SK-N-SH treated with all-trans-retinoic acid at 6 μM for 48 hours (cell line): ENCODE measurements around the gene SCAMP5.

Experiments
- ATAC-seq: fragments of 200-7000 bp; cut with Tn5 transposase; 3 replicates; pipeline ENCODE4 v1.9.1; 2020; ENCODE audit warnings: mild to moderate bottlenecking, moderate library complexity
- ARNTL ChIP-seq: fragments of 450-650 bp; formaldehyde crosslinking; IDR thresholded peaks from 2 replicates; pipeline ENCODE4 v1.5.0; 2020; ENCODE audit warnings: low read depth, mild to moderate bottlenecking, moderate library complexity, borderline replicate concordance
- BACH2 ChIP-seq: fragments of 250-450 bp; sonication (Bioruptor Pico); IDR thresholded peaks from 2 replicates; pipeline ENCODE4 v1.9.0; 2021; ENCODE audit warnings: mild to moderate bottlenecking, borderline replicate concordance
- CSDC2 ChIP-seq: fragments of 250-450 bp; sonication (Bioruptor Pico); IDR thresholded peaks from 2 replicates; pipeline ENCODE4 v1.5.0; 2020; ENCODE audit warnings: mild to moderate bottlenecking, moderate library complexity
- ESRRG ChIP-seq: fragments of 250-450 bp; sonication (Bioruptor Pico); IDR thresholded peaks from 2 replicates; pipeline ENCODE4 v1.6.1; 2021; ENCODE audit warnings: mild to moderate bottlenecking
- GLIS3 ChIP-seq: fragments of 250-450 bp; sonication (Bioruptor Pico); IDR thresholded peaks from 2 replicates; pipeline ENCODE4 v1.5.0; 2020; ENCODE audit warnings: mild to moderate bottlenecking, moderate library complexity
- ISL1 ChIP-seq: fragments of 250-450 bp; sonication (Bioruptor Pico); IDR thresholded peaks from 2 replicates; pipeline ENCODE4 v2.1.2; 2022; ENCODE audit warnings: mild to moderate bottlenecking, moderate library complexity
- OSR1 ChIP-seq: fragments of 250-450 bp; sonication (Bioruptor Pico); IDR thresholded peaks from 2 replicates; pipeline ENCODE4 v1.8.0; 2022; ENCODE audit warnings: moderate library complexity, mild to moderate bottlenecking, inconsistent platforms
- POU6F1 ChIP-seq: fragments of 250-450 bp; sonication (Bioruptor Pico); IDR thresholded peaks from 2 replicates; pipeline ENCODE4 v1.8.0; 2021; ENCODE audit warnings: low read depth, mild to moderate bottlenecking, moderate library complexity, borderline replicate concordance
- PPARA ChIP-seq: fragments of 250-450 bp; sonication (Bioruptor Pico); IDR thresholded peaks from 2 replicates; pipeline ENCODE4 v1.5.0; 2020; ENCODE audit warnings: mild to moderate bottlenecking, borderline replicate concordance
- RARB ChIP-seq: fragments of 250-450 bp; sonication (Bioruptor Pico); IDR thresholded peaks from 2 replicates; pipeline ENCODE4 v1.8.0; 2021; ENCODE audit warnings: mild to moderate bottlenecking, moderate library complexity
- SNAI2 ChIP-seq: fragments of 250-450 bp; sonication (Bioruptor Pico); IDR thresholded peaks from 2 replicates; pipeline ENCODE4 v1.5.0; 2020; ENCODE audit warnings: mild to moderate bottlenecking, moderate library complexity
- TCF4 ChIP-seq: fragments of 250-450 bp; sonication (Bioruptor Pico); IDR thresholded peaks from 2 replicates; pipeline ENCODE4 v1.8.0; 2021; ENCODE audit warnings: mild to moderate bottlenecking, moderate library complexity, borderline replicate concordance
- TOX ChIP-seq: fragments of 250-450 bp; sonication (Bioruptor Pico); IDR thresholded peaks from 2 replicates; pipeline ENCODE4 v1.8.0; 2021; ENCODE audit warnings: mild to moderate bottlenecking, moderate library complexity, borderline replicate concordance
- ZC3H10 ChIP-seq: fragments of 250-450 bp; sonication (Bioruptor Pico); IDR thresholded peaks from 2 replicates; pipeline ENCODE4 v1.5.1; 2021; ENCODE audit warnings: mild to moderate bottlenecking, moderate library complexity
- ZFP3 ChIP-seq: fragments of 250-450 bp; sonication (Bioruptor Pico); IDR thresholded peaks from 2 replicates; pipeline ENCODE4 v1.5.0; 2020; ENCODE audit warnings: mild to moderate bottlenecking, moderate library complexity
- ZFP30 ChIP-seq: fragments of 450-650 bp; formaldehyde crosslinking; IDR thresholded peaks from 2 replicates; pipeline ENCODE4 v1.5.0; 2022; ENCODE audit warnings: mild to moderate bottlenecking, moderate library complexity
- ZNF70 ChIP-seq: fragments of 450-650 bp; formaldehyde crosslinking; IDR thresholded peaks from 2 replicates; pipeline ENCODE4 v1.5.0; 2020; ENCODE audit warnings: mild to moderate bottlenecking, moderate library complexity
- ZNF8 ChIP-seq: fragments of 450-650 bp; formaldehyde crosslinking; IDR thresholded peaks from 2 replicates; pipeline ENCODE4 v1.5.0; 2020; ENCODE audit warnings: mild to moderate bottlenecking, moderate library complexity
- TF ChIP-seq, protein P1 (sequence below): fragments of 250-450 bp; sonication (Bioruptor Pico); IDR thresholded peaks from 2 replicates; pipeline ENCODE4 v1.8.0; 2020; ENCODE audit warnings: mild to moderate bottlenecking, moderate library complexity, borderline replicate concordance
- TF ChIP-seq, protein P2 (sequence below): fragments of 250-450 bp; sonication (Bioruptor Pico); IDR thresholded peaks from 2 replicates; pipeline ENCODE4 v1.5.1; 2020; ENCODE audit warnings: low read depth, mild to moderate bottlenecking, moderate library complexity
- TF ChIP-seq, protein P3 (sequence below): fragments of 250-450 bp; sonication (Bioruptor Pico); IDR thresholded peaks from 2 replicates; pipeline ENCODE4 v1.5.0; 2020; ENCODE audit warnings: mild to moderate bottlenecking, moderate library complexity
- TF ChIP-seq, protein P4 (sequence below): fragments of 250-450 bp; sonication (Bioruptor Pico); IDR thresholded peaks from 2 replicates; pipeline ENCODE4 v1.5.1; 2021; ENCODE audit warnings: mild to moderate bottlenecking, moderate library complexity

The SCAMP5 gene

GRCh38 chr15:74964794-74965193 is 30.6 kb upstream of the SCAMP5 start:
- ATAC-seq = no peak
- TF ChIP-seq BACH2 (CRISPR knock-in tag) (no peak), ZNF8 (CRISPR knock-in tag) (no peak), SNAI2 (CRISPR knock-in tag) (no peak), POU6F1 (CRISPR knock-in tag) (no peak), ZC3H10 (CRISPR knock-in tag) (no peak), ESRRG (CRISPR knock-in tag) (no peak), TCF4 (CRISPR knock-in tag) (no peak), PPARA (CRISPR knock-in tag) (no peak), ISL1 (CRISPR knock-in tag) (no peak), ZFP3 (CRISPR knock-in tag) (no peak), ARNTL (CRISPR knock-in tag) (no peak)
- TF ChIP-seq, protein P1, sequence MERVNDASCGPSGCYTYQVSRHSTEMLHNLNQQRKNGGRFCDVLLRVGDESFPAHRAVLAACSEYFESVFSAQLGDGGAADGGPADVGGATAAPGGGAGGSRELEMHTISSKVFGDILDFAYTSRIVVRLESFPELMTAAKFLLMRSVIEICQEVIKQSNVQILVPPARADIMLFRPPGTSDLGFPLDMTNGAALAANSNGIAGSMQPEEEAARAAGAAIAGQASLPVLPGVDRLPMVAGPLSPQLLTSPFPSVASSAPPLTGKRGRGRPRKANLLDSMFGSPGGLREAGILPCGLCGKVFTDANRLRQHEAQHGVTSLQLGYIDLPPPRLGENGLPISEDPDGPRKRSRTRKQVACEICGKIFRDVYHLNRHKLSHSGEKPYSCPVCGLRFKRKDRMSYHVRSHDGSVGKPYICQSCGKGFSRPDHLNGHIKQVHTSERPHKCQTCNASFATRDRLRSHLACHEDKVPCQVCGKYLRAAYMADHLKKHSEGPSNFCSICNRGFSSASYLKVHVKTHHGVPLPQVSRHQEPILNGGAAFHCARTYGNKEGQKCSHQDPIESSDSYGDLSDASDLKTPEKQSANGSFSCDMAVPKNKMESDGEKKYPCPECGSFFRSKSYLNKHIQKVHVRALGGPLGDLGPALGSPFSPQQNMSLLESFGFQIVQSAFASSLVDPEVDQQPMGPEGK (CRISPR knock-in tag) = no peak
- TF ChIP-seq, protein P2, sequence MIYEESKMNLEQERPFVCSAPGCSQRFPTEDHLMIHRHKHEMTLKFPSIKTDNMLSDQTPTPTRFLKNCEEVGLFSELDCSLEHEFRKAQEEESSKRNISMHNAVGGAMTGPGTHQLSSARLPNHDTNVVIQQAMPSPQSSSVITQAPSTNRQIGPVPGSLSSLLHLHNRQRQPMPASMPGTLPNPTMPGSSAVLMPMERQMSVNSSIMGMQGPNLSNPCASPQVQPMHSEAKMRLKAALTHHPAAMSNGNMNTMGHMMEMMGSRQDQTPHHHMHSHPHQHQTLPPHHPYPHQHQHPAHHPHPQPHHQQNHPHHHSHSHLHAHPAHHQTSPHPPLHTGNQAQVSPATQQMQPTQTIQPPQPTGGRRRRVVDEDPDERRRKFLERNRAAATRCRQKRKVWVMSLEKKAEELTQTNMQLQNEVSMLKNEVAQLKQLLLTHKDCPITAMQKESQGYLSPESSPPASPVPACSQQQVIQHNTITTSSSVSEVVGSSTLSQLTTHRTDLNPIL (CRISPR knock-in tag) = no peak

DNA sequence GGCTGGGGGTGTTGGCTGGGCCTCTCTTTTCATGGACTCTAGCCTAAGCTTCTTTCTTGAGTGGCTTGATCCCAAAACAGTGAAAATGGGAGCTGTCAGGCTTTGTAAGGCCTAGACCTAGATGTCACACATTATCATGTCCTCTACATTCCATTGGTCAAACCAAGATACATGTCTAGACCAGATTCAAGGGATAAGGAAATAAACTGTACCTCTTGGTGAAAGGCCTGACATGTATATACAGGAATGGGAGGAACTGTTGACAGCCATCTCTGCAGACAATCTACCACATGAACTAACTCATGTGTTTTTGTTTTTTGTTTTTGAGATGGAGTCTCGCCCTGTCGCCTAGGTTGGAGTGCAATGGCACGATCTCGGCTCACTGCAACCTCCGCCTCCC is 27.7 kb upstream of the SCAMP5 start:
- no peak for ATAC-seq

DNA sequence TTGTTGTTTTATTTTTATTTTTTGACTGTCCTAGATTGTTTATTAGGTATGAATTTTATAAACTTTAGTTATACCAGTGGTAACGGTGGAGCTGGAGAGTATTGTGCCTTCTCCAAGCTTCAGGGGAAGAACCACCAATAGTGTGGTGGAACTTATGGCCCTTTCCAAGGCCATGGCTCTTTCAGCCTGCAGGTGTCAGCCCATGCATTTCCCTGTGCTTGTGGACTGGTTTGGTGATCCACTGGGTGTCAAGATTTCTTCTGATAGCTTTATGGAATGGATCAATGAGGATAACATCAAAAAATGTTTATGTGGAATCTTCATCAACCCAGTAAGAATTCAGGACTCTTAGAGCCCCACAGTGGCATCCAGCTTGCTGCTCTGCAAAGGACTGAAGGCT is 19.2 kb upstream of the SCAMP5 start:
- TF ChIP-seq ISL1 (CRISPR knock-in tag) (no peak), ZC3H10 (CRISPR knock-in tag) (no peak), SNAI2 (CRISPR knock-in tag) (no peak), OSR1 (no peak), TCF4 (CRISPR knock-in tag) (no peak), ZNF70 (CRISPR knock-in tag) (no peak), ZNF8 (CRISPR knock-in tag) (no peak), CSDC2 (CRISPR knock-in tag) (no peak), ZFP3 (CRISPR knock-in tag) (no peak), POU6F1 (CRISPR knock-in tag) (no peak), RARB (no peak), GLIS3 (CRISPR knock-in tag) (no peak), TOX (no peak)
- TF ChIP-seq, protein P3, sequence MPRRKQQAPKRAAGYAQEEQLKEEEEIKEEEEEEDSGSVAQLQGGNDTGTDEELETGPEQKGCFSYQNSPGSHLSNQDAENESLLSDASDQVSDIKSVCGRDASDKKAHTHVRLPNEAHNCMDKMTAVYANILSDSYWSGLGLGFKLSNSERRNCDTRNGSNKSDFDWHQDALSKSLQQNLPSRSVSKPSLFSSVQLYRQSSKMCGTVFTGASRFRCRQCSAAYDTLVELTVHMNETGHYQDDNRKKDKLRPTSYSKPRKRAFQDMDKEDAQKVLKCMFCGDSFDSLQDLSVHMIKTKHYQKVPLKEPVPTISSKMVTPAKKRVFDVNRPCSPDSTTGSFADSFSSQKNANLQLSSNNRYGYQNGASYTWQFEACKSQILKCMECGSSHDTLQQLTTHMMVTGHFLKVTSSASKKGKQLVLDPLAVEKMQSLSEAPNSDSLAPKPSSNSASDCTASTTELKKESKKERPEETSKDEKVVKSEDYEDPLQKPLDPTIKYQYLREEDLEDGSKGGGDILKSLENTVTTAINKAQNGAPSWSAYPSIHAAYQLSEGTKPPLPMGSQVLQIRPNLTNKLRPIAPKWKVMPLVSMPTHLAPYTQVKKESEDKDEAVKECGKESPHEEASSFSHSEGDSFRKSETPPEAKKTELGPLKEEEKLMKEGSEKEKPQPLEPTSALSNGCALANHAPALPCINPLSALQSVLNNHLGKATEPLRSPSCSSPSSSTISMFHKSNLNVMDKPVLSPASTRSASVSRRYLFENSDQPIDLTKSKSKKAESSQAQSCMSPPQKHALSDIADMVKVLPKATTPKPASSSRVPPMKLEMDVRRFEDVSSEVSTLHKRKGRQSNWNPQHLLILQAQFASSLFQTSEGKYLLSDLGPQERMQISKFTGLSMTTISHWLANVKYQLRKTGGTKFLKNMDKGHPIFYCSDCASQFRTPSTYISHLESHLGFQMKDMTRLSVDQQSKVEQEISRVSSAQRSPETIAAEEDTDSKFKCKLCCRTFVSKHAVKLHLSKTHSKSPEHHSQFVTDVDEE (CRISPR knock-in tag) = no peak
- TF ChIP-seq, protein P1 (CRISPR knock-in tag) = no peak
- ATAC-seq = no peak

More for the DNA sequence above, 27.7 kb upstream of the SCAMP5 start:
- TF ChIP-seq GLIS3 (CRISPR knock-in tag) = no peak
- no peak for TF ChIP-seq OSR1
- no peak for TF ChIP-seq ZFP30 (CRISPR knock-in tag)
- TF ChIP-seq, protein P4, sequence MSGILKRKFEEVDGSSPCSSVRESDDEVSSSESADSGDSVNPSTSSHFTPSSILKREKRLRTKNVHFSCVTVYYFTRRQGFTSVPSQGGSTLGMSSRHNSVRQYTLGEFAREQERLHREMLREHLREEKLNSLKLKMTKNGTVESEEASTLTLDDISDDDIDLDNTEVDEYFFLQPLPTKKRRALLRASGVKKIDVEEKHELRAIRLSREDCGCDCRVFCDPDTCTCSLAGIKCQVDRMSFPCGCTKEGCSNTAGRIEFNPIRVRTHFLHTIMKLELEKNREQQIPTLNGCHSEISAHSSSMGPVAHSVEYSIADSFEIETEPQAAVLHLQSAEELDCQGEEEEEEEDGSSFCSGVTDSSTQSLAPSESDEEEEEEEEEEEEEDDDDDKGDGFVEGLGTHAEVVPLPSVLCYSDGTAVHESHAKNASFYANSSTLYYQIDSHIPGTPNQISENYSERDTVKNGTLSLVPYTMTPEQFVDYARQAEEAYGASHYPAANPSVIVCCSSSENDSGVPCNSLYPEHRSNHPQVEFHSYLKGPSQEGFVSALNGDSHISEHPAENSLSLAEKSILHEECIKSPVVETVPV = no peak
